Measurements from ENCODE around the gene ACRBP.

Gene ACRBP

GRCh38 chr12:6646276-6647082, 753 bp downstream of the ACRBP start:
- DNase-seq (ENCODE audit: low read depth), result no peak

- no peak for DNase-seq (ENCODE audit: low read depth)
Measured at GRCh38 chr12:6644903-6645302, 2.3 kb downstream of the ACRBP start.

GRCh38 chr12:6644257-6644596, 3.0 kb downstream of the ACRBP start:
- DNase-seq (ENCODE audit: low read depth), result no peak

GRCh38 chr12:6643569-6644256, 3.5 kb downstream of the ACRBP start:
- DNase-seq (ENCODE audit: low read depth), result no peak

- DNase-seq (ENCODE audit: low read depth), result no peak
Measured at GRCh38 chr12:6641131-6641530, 6.1 kb downstream of the ACRBP start.

- no peak for DNase-seq (ENCODE audit: low read depth)
Measured at GRCh38 chr12:6640497-6640896, 6.7 kb downstream of the ACRBP start.

- DNase-seq (ENCODE audit: low read depth), result no peak
Measured at GRCh38 chr12:6639151-6639801, 8.0 kb downstream of the ACRBP start.

- no peak for DNase-seq (ENCODE audit: low read depth)
Measured at GRCh38 chr12:6638305-6638704, 8.9 kb downstream of the ACRBP start.

GRCh38 chr12:6635856-6636531, 11.2 kb downstream of the ACRBP start, which contains the start of gene LPAR5:
LPAR5 (minus strand) TSS chr12:6635959; CDS start chr12:6621248, 14,711 bp downstream.
- no peak for DNase-seq (ENCODE audit: low read depth)

- DNase-seq (ENCODE audit: low read depth), result no peak
Measured at GRCh38 chr12:6635375-6635855, 11.8 kb downstream of the ACRBP start.

- no peak for DNase-seq (ENCODE audit: low read depth)
Measured at GRCh38 chr12:6632026-6632983, 14.9 kb downstream of the ACRBP start.

GRCh38 chr12:6631549-6631961, 15.7 kb downstream of the ACRBP start:
- DNase-seq (ENCODE audit: low read depth), result no peak

- no peak for DNase-seq (ENCODE audit: low read depth)
Measured at GRCh38 chr12:6630736-6631135, 16.5 kb downstream of the ACRBP start.

- DNase-seq (ENCODE audit: low read depth), result no peak
Measured at GRCh38 chr12:6627616-6628015, 19.6 kb downstream of the ACRBP start.

GRCh38 chr12:6626654-6627283, 20.5 kb downstream of the ACRBP start:
- no peak for DNase-seq (ENCODE audit: low read depth)

- DNase-seq (ENCODE audit: low read depth), result no peak
Measured at GRCh38 chr12:6620885-6621274, 26.4 kb downstream of the ACRBP start.

GRCh38 chr12:6620137-6620884, 26.9 kb downstream of the ACRBP start:
- no peak for DNase-seq (ENCODE audit: low read depth)

- no peak for DNase-seq (ENCODE audit: low read depth)
Measured at GRCh38 chr12:6618483-6619225, 28.6 kb downstream of the ACRBP start.

- no peak for DNase-seq (ENCODE audit: low read depth)
Measured at GRCh38 chr12:6615802-6616201, 31.4 kb downstream of the ACRBP start.
